ENCODE results near the gene ADGRL3. TPM values are rescaled to one million over a fixed set of nuclear protein-coding genes. Genes with fewer than 3 reads are reported as not detected.

ADGRL3 gene
- total RNA-seq, 2 experiments from 2014 or later, result not detected

DNA sequence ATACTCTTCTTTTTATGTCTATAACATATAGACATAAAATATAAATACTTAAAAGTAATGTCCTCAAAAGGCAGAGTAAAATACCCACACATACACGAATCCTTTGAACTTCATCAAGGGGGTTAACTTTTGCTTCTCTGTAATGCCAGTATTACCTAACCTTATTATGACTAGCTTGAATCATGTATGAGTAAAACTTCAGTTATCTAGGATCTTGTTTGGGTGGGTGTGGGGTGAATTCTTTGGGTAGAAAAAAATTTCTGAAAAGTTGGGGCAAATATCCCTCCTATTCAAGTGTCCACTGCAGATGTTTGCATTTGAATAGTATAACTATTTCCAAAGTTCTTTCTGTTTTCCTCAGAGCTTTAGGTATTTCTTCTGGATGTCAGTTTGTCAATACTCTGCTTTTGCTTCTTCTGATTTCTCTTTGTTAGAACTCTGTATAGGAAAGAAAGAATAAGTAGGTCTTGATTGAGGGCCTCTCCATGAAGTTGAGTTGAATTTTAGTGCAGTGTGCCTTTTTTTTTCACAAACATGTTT, 173.8 kb downstream of the ADGRL3 start:
- H4K20me1 ChIP-seq (ENCODE audit: insufficient read depth, low read length), result no peaks in the 10 kb centered on the region
- no peaks in the 10 kb centered on the region for H3K79me2 ChIP-seq (ENCODE audit: insufficient read depth, low read depth, low read length)
- BruUV-seq (replicated peaks), result no TSS peak
- ChIA-PET CTCF (ENCODE audit: unreplicated experiment) (no interaction called here), POLR2A (no interaction called here)
- intact Hi-C loops (cut with micrococcal nuclease; ENCODE audit: unreplicated experiment), result no loop called here
- no peak overlapping the region for H3K4me2 ChIP-seq (ENCODE audit: low read length)
- DNase-seq (ENCODE audit: low spot score), result no peak
- H3K4me3 ChIP-seq (ENCODE audit: low read depth, low read length, poor library complexity, severe bottlenecking), result no peak overlapping the region
- H3K9me3 ChIP-seq (ENCODE audit: low read length), result no peaks in the 10 kb centered on the region
- TF ChIP-seq EZH2phosphoT487 (IDR thresholded peaks at IDR 0.05; ENCODE audit: borderline replicate concordance, low read depth, low read length), result no peak
- TF ChIP-seq, protein P1, sequence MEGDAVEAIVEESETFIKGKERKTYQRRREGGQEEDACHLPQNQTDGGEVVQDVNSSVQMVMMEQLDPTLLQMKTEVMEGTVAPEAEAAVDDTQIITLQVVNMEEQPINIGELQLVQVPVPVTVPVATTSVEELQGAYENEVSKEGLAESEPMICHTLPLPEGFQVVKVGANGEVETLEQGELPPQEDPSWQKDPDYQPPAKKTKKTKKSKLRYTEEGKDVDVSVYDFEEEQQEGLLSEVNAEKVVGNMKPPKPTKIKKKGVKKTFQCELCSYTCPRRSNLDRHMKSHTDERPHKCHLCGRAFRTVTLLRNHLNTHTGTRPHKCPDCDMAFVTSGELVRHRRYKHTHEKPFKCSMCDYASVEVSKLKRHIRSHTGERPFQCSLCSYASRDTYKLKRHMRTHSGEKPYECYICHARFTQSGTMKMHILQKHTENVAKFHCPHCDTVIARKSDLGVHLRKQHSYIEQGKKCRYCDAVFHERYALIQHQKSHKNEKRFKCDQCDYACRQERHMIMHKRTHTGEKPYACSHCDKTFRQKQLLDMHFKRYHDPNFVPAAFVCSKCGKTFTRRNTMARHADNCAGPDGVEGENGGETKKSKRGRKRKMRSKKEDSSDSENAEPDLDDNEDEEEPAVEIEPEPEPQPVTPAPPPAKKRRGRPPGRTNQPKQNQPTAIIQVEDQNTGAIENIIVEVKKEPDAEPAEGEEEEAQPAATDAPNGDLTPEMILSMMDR (conservative IDR thresholded peaks at IDR 0.05; ENCODE audit: low read length), result no peak
- H3K9me2 ChIP-seq (ENCODE audit: insufficient read depth, low read length), result no peaks in the 10 kb centered on the region
- H3K27ac ChIP-seq (ENCODE audit: low read depth, low read length, poor library complexity, severe bottlenecking), result no peak overlapping the region
- no peaks in the 10 kb centered on the region for H3K4me1 ChIP-seq (ENCODE audit: insufficient read depth, low read length, poor library complexity, severe bottlenecking)
- no peaks in the 10 kb centered on the region for H3K36me3 ChIP-seq (ENCODE audit: insufficient read depth, low read length)
- H2AFZ ChIP-seq (ENCODE audit: low read length), result no peak overlapping the region

DNA sequence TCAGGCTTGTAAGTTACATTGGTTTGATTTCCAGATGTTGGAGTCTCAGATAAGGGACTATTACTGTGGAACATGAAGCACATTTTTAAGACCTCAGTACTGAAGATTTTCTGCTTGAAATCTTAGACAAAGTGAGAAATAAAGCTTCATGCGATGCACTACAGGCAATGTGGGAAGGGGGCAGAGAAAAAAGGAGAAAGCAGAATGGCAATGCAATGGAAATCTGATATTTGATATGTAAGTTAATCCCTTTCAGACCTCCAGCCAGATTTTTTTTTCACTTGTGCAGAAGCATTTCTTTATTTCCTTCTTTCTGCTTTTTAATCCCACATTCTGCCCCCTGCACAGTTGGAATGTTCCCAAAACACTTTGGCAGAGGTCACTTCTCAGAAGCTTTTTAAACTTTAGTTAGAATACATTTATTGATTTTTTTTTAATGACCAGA, 174.3 kb downstream of the ADGRL3 start:
- BruUV-seq (replicated peaks), result no TSS peak
- Histone ChIP-seq H3K36me3 (ENCODE audit: insufficient read depth, low read length) (no peaks in the 10 kb centered on the region), H3K4me3 (ENCODE audit: low read depth, low read length, poor library complexity, severe bottlenecking) (no peak overlapping the region), H2AFZ (ENCODE audit: low read length) (no peak overlapping the region), H3K79me2 (ENCODE audit: insufficient read depth, low read depth, low read length) (no peaks in the 10 kb centered on the region), H3K4me2 (ENCODE audit: low read length) (no peak overlapping the region), H3K9me3 (ENCODE audit: low read length) (no peaks in the 10 kb centered on the region), H3K9me2 (ENCODE audit: insufficient read depth, low read length) (no peaks in the 10 kb centered on the region), H3K27ac (ENCODE audit: low read depth, low read length, poor library complexity, severe bottlenecking) (no peak overlapping the region), H3K4me1 (ENCODE audit: insufficient read depth, low read length, poor library complexity, severe bottlenecking) (no peaks in the 10 kb centered on the region), H4K20me1 (ENCODE audit: insufficient read depth, low read length) (no peaks in the 10 kb centered on the region)
- ChIA-PET POLR2A (no interaction called here), CTCF (ENCODE audit: unreplicated experiment) (no interaction called here)
- no peak for DNase-seq (ENCODE audit: low spot score)
- intact Hi-C loops (cut with micrococcal nuclease; ENCODE audit: unreplicated experiment), result no loop called here
- TF ChIP-seq, protein P1 (conservative IDR thresholded peaks at IDR 0.05; ENCODE audit: low read length), result no peak
- no peak for TF ChIP-seq EZH2phosphoT487 (IDR thresholded peaks at IDR 0.05; ENCODE audit: borderline replicate concordance, low read depth, low read length)

DNA sequence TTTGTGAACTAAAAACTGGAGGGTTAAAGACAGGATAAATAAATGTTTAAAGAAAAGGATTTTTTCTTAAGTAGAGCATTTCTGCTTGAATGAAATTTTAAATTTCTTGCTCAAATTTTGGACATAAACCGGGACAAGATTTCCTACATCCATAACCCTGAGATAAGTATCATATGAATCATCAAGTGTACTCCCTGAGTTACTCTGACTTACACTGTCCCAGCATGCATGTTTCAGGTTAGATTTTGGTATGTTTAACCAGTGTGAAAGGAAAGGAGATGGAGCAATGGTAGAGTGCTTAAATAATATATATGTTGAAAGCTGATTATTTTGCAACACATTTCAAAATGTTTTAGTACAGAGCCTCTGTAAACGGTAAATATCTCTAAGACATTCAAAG, 175.2 kb downstream of the ADGRL3 start:
- ChIA-PET CTCF (ENCODE audit: unreplicated experiment) (no interaction called here), POLR2A (no interaction called here)
- TF ChIP-seq EZH2phosphoT487 (IDR thresholded peaks at IDR 0.05; ENCODE audit: borderline replicate concordance, low read depth, low read length), result no peak
- H3K4me3 ChIP-seq (ENCODE audit: low read depth, low read length, poor library complexity, severe bottlenecking), result no peak overlapping the region
- BruUV-seq (replicated peaks), result no TSS peak
- H4K20me1 ChIP-seq (ENCODE audit: insufficient read depth, low read length), result no peaks in the 10 kb centered on the region
- DNase-seq (ENCODE audit: low spot score), result no peak
- no peak overlapping the region for H3K4me2 ChIP-seq (ENCODE audit: low read length)
- H3K9me2 ChIP-seq (ENCODE audit: insufficient read depth, low read length), result no peaks in the 10 kb centered on the region
- H2AFZ ChIP-seq (ENCODE audit: low read length), result no peak overlapping the region
- H3K27ac ChIP-seq (ENCODE audit: low read depth, low read length, poor library complexity, severe bottlenecking), result no peak overlapping the region
- H3K4me1 ChIP-seq (ENCODE audit: insufficient read depth, low read length, poor library complexity, severe bottlenecking), result no peaks in the 10 kb centered on the region
- H3K9me3 ChIP-seq (ENCODE audit: low read length), result no peaks in the 10 kb centered on the region
- H3K79me2 ChIP-seq (ENCODE audit: insufficient read depth, low read depth, low read length), result no peaks in the 10 kb centered on the region
- no peaks in the 10 kb centered on the region for H3K36me3 ChIP-seq (ENCODE audit: insufficient read depth, low read length)
- intact Hi-C loops (cut with micrococcal nuclease; ENCODE audit: unreplicated experiment), result no loop called here

All from OCI-LY7 (cell line).